Measurements from ENCODE around the gene LCNL1. TPM values are rescaled to one million over a fixed set of nuclear protein-coding genes. Genes with fewer than 3 reads are reported as not detected.

LCNL1 gene
- total RNA-seq, 1 donor from 2014 or later = 1.9 TPM

- no peak for ATAC-seq
- no peak overlapping the region for H3K27ac ChIP-seq
- intact Hi-C loops (cut with DNase I) = no loop called here
Measured at GRCh38 chr9:137019891-137020683, 37.3 kb downstream of the LCNL1 start.

GRCh38 chr9:137020771-137021567, 38.2 kb downstream of the LCNL1 start:
- TF ChIP-seq CTCF (IDR thresholded peaks at IDR 0.05) = no peak

More at GRCh38 chr9:137019891-137020683, 37.3 kb downstream of the LCNL1 start:
- H3K4me3 ChIP-seq = no peak overlapping the region
- no peak for TF ChIP-seq CTCF (IDR thresholded peaks at IDR 0.05)
- DNase-seq = no peak
- no peaks in the 10 kb centered on the region for H3K27me3 ChIP-seq (ENCODE audit: low read depth)
- H3K36me3 ChIP-seq = peaks cover 32% of the 10 kb centered on the region
- no peaks in the 10 kb centered on the region for H3K4me1 ChIP-seq
- H3K9me3 ChIP-seq = no peaks in the 10 kb centered on the region

GRCh38 chr9:137021568-137021978, 38.8 kb downstream of the LCNL1 start:
- ATAC-seq (no peak), DNase-seq (no peak)
- no peak overlapping the region for H3K4me3 ChIP-seq
- no peak overlapping the region for H3K27ac ChIP-seq
- no peaks in the 10 kb centered on the region for H3K27me3 ChIP-seq (ENCODE audit: low read depth)
- peaks cover 18% of the 10 kb centered on the region for H3K36me3 ChIP-seq
- peaks cover 9% of the 10 kb centered on the region for H3K4me1 ChIP-seq
- no peak for TF ChIP-seq CTCF (IDR thresholded peaks at IDR 0.05)
- intact Hi-C loops (cut with DNase I) = no loop called here
- no peaks in the 10 kb centered on the region for H3K9me3 ChIP-seq

More at GRCh38 chr9:137020771-137021567, 38.2 kb downstream of the LCNL1 start:
- Histone ChIP-seq H3K9me3 (no peaks in the 10 kb centered on the region), H3K27me3 (ENCODE audit: low read depth) (no peaks in the 10 kb centered on the region), H3K27ac (no peak overlapping the region), H3K36me3 (peaks cover 24% of the 10 kb centered on the region), H3K4me3 (no peak overlapping the region), H3K4me1 (peaks cover 3% of the 10 kb centered on the region)
- ATAC-seq = no peak
- no peak for DNase-seq
- intact Hi-C loops (cut with DNase I) = no loop called here

- TF ChIP-seq CTCF (IDR thresholded peaks at IDR 0.05) = no peak
- no peaks in the 10 kb centered on the region for H3K9me3 ChIP-seq
- H3K4me1 ChIP-seq = peaks cover 14% of the 10 kb centered on the region
- intact Hi-C loops (cut with DNase I) = no loop called here
- ATAC-seq (peak; percentile 45 to 57), DNase-seq (peak; percentile 73)
- no peaks in the 10 kb centered on the region for H3K27me3 ChIP-seq (ENCODE audit: low read depth)
- peaks cover 12% of the 10 kb centered on the region for H3K36me3 ChIP-seq
- H3K27ac ChIP-seq = no peak overlapping the region
- H3K4me3 ChIP-seq = no peak overlapping the region
Measured at GRCh38 chr9:137021979-137022661, 39.3 kb downstream of the LCNL1 start.

GRCh38 chr9:137022662-137023008, 39.8 kb downstream of the LCNL1 start:
- intact Hi-C loops (cut with DNase I) = no loop called here
- ATAC-seq (no peak), DNase-seq (no peak)
- Histone ChIP-seq H3K27ac (no peak overlapping the region), H3K4me3 (no peak overlapping the region), H3K27me3 (ENCODE audit: low read depth) (no peaks in the 10 kb centered on the region), H3K4me1 (peaks cover 19% of the 10 kb centered on the region), H3K9me3 (no peaks in the 10 kb centered on the region), H3K36me3 (peaks cover 7% of the 10 kb centered on the region)
- TF ChIP-seq CTCF (IDR thresholded peaks at IDR 0.05) = no peak

Measured in lower lobe of right lung (tissue), 2 donors.